HG03196 (cell line): ENCODE measurements around the gene PIMREG.

Experiments used
- ATAC-seq: cut with Tn5 transposase; IDR thresholded peaks from one replicate; pipeline ENCODE4 v1.9.1; 2021; ENCODE audit not compliant: unreplicated experiment

The PIMREG gene

GRCh38 chr17:6443692-6444570, at the start of gene PIMREG:
Gene PIMREG, plus strand, starts transcription at chr17:6444455. Its CDS starts 656 bp downstream, at chr17:6445111.
- peak; percentile 78 for ATAC-seq

- no peak for ATAC-seq
These were observed 45.3 kb upstream of the PIMREG start for GRCh38 chr17:6398955-6399354.

GRCh38 chr17:6402258-6402657, 42.0 kb upstream of the PIMREG start:
- no peak for ATAC-seq

GRCh38 chr17:6408276-6408675, 36.0 kb upstream of the PIMREG start:
- no peak for ATAC-seq

GRCh38 chr17:6408735-6409134, 35.5 kb upstream of the PIMREG start:
- no peak for ATAC-seq

GRCh38 chr17:6413065-6413464, 31.2 kb upstream of the PIMREG start:
- no peak for ATAC-seq

GRCh38 chr17:6415616-6416015, 28.6 kb upstream of the PIMREG start:
- ATAC-seq, result no peak

- ATAC-seq, result no peak
These were observed 24.0 kb upstream of the PIMREG start for GRCh38 chr17:6420173-6420641.

- ATAC-seq, result no peak
These were observed 22.3 kb upstream of the PIMREG start for GRCh38 chr17:6421700-6422604.

- no peak for ATAC-seq
These were observed 21.5 kb upstream of the PIMREG start for GRCh38 chr17:6422654-6423241.

GRCh38 chr17:6423931-6424330, 20.3 kb upstream of the PIMREG start:
- ATAC-seq, result no peak

- no peak for ATAC-seq
These were observed 18.8 kb upstream of the PIMREG start for GRCh38 chr17:6425407-6425806.

GRCh38 chr17:6426356-6427101, 17.7 kb upstream of the PIMREG start:
- no peak for ATAC-seq

GRCh38 chr17:6427279-6427781, 16.9 kb upstream of the PIMREG start:
- no peak for ATAC-seq

GRCh38 chr17:6428207-6428965, 15.9 kb upstream of the PIMREG start:
- no peak for ATAC-seq

- no peak for ATAC-seq
These were observed 15.0 kb upstream of the PIMREG start for GRCh38 chr17:6429266-6429665.

- ATAC-seq, result no peak
These were observed 13.5 kb upstream of the PIMREG start for GRCh38 chr17:6430769-6431168.

- ATAC-seq, result no peak
These were observed 9.2 kb upstream of the PIMREG start, which contains the start of gene AIPL1 for GRCh38 chr17:6435051-6435450. Gene AIPL1, minus strand, starts transcription at chr17:6435121. Its CDS starts 17 bp downstream, at chr17:6435104.

- ATAC-seq, result no peak
These were observed 8.3 kb upstream of the PIMREG start for GRCh38 chr17:6435968-6436367.

- ATAC-seq, result no peak
These were observed 6.8 kb upstream of the PIMREG start for GRCh38 chr17:6437466-6437865.
